Astrocyte (in vitro differentiated cells and primary cell): Measurements from ENCODE around the gene RBM22.

Experiments
- CTCF ChIP-seq: IDR thresholded peaks from 2 replicates; pipeline ENCODE4 v1.5.1; 2011; ENCODE audit warnings: low read depth, mild to moderate bottlenecking, inconsistent platforms, low read length, moderate library complexity; ENCODE audit not compliant: insufficient read depth
- EZH2 ChIP-seq: IDR thresholded peaks from 2 replicates; pipeline ENCODE4 v1.6.1; 2012; ENCODE audit warnings: mild to moderate bottlenecking, low read length, inconsistent platforms; ENCODE audit not compliant: insufficient read depth

GRCh38 chr5:150661821-150662596 lies 38.9 kb downstream of the RBM22 start:
- no peak for TF ChIP-seq CTCF
- TF ChIP-seq EZH2: no peak
